Glutamatergic neuron (in vitro differentiated cells): ENCODE data around the gene BICRAL. TPM values are rescaled to one million over a fixed set of nuclear protein-coding genes. Genes with fewer than 3 reads are reported as not detected.

Source experiments
- DNase-seq: peaks from one replicate; pipeline ENCODE4 v3.0.0; 2022
- H3K27ac Mint-ChIP-seq: one replicate; pipeline ENCODE4 v1.8.0; 2020; ENCODE audit warnings: mild to moderate bottlenecking, mixed read lengths, inconsistent platforms; ENCODE audit not compliant: unreplicated experiment
- H3K27me3 Mint-ChIP-seq: one replicate; pipeline ENCODE4 v1.8.0; 2020; ENCODE audit warnings: mild to moderate bottlenecking, moderate library complexity, mixed read lengths, inconsistent platforms; ENCODE audit not compliant: unreplicated experiment
- H3K36me3 Mint-ChIP-seq: one replicate; pipeline ENCODE4 v1.8.0; 2020; ENCODE audit warnings: mild to moderate bottlenecking, mixed read lengths, inconsistent platforms; ENCODE audit not compliant: unreplicated experiment
- H3K4me1 Mint-ChIP-seq: one replicate; pipeline ENCODE4 v1.8.0; 2020; ENCODE audit warnings: mild to moderate bottlenecking, low read depth, mixed read lengths, inconsistent platforms; ENCODE audit not compliant: unreplicated experiment
- H3K4me3 Mint-ChIP-seq: one replicate; pipeline ENCODE4 v1.8.0; 2020; ENCODE audit warnings: mild to moderate bottlenecking, mixed read lengths, inconsistent platforms; ENCODE audit not compliant: unreplicated experiment
- H3K9me3 Mint-ChIP-seq: one replicate; pipeline ENCODE4 v1.8.0; 2020; ENCODE audit warnings: mild to moderate bottlenecking, moderate library complexity, mixed read lengths, inconsistent platforms; ENCODE audit not compliant: unreplicated experiment
- total RNA-seq: library from RNA; stranded (reverse); fragmentation: NEBNext Ultra II Directional; extraction: Animal tissue kit (Norgen Biotek cat#: 25700); gene quantifications from one replicate; pipeline ENCODE4 v1.2.1, GENCODE V29; 2021; ENCODE audit not compliant: unreplicated experiment
- TF ChIP-seq, protein P1 (sequence below): fragments of 200-600 bp; sonication (generic); IDR thresholded peaks from one replicate; pipeline ENCODE4 v1.5.0; 2021; ENCODE audit not compliant: partially characterized antibody, unreplicated experiment

BICRAL gene
- total RNA-seq, 1 donor from 2014 or later: 11.0 TPM

- H3K4me1 Mint-ChIP-seq: peaks cover 9% of the 10 kb centered on the region
- peaks cover 8% of the 10 kb centered on the region for H3K27me3 Mint-ChIP-seq
- peaks cover 5% of the 10 kb centered on the region for H3K9me3 Mint-ChIP-seq
- H3K36me3 Mint-ChIP-seq: no peaks in the 10 kb centered on the region
- H3K27ac Mint-ChIP-seq: peak overlapping the region; percentile 69
- TF ChIP-seq, protein P1, sequence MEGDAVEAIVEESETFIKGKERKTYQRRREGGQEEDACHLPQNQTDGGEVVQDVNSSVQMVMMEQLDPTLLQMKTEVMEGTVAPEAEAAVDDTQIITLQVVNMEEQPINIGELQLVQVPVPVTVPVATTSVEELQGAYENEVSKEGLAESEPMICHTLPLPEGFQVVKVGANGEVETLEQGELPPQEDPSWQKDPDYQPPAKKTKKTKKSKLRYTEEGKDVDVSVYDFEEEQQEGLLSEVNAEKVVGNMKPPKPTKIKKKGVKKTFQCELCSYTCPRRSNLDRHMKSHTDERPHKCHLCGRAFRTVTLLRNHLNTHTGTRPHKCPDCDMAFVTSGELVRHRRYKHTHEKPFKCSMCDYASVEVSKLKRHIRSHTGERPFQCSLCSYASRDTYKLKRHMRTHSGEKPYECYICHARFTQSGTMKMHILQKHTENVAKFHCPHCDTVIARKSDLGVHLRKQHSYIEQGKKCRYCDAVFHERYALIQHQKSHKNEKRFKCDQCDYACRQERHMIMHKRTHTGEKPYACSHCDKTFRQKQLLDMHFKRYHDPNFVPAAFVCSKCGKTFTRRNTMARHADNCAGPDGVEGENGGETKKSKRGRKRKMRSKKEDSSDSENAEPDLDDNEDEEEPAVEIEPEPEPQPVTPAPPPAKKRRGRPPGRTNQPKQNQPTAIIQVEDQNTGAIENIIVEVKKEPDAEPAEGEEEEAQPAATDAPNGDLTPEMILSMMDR: no peak
- no peak for DNase-seq
- peak overlapping the region; percentile 65 for H3K4me3 Mint-ChIP-seq
These were observed 39.5 kb upstream of the BICRAL start for GRCh38 chr6:42742116-42742894.

DNA sequence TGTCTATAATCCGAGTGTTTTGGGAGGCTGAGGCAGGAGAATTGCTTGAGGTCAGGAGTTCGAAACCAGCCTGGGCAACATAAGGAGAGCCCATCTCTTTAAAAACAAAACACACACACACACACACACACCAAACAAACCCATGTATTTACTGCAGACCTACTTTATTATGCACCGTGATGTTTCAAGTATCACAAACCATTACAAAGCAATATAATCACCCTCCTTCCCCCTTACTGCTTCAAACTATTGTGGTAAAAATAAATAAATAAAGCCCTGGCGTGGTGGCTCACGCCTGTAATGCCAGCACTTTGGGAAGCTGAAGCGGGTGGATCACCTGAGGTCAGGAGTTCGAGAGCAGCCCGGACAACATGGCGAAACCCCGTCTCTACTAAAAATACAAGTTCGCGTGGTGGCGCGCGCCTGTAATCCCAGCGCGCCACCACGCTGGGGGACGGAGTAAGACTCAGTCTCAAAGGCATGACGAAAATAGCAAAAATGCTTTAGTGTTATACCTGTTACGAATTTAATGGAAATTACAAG, 37.4 kb upstream of the BICRAL start:
- Mint-ChIP-seq H3K27ac (peak overlapping the region; percentile 100), H3K4me3 (peak overlapping the region; percentile 100), H3K27me3 (peaks cover 10% of the 10 kb centered on the region), H3K36me3 (no peaks in the 10 kb centered on the region), H3K4me1 (peaks cover 11% of the 10 kb centered on the region), H3K9me3 (peaks cover 8% of the 10 kb centered on the region)
- no peak for DNase-seq
- TF ChIP-seq, protein P1: no peak

GRCh38 chr6:42745083-42745639, 36.7 kb upstream of the BICRAL start:
- Mint-ChIP-seq H3K4me1 (peaks cover 11% of the 10 kb centered on the region), H3K4me3 (peak overlapping the region; percentile 100), H3K27ac (peak overlapping the region; percentile 100), H3K36me3 (no peaks in the 10 kb centered on the region), H3K9me3 (peaks cover 8% of the 10 kb centered on the region), H3K27me3 (peaks cover 10% of the 10 kb centered on the region)
- peak; percentile 40 for DNase-seq
- TF ChIP-seq, protein P1: no peak

DNA sequence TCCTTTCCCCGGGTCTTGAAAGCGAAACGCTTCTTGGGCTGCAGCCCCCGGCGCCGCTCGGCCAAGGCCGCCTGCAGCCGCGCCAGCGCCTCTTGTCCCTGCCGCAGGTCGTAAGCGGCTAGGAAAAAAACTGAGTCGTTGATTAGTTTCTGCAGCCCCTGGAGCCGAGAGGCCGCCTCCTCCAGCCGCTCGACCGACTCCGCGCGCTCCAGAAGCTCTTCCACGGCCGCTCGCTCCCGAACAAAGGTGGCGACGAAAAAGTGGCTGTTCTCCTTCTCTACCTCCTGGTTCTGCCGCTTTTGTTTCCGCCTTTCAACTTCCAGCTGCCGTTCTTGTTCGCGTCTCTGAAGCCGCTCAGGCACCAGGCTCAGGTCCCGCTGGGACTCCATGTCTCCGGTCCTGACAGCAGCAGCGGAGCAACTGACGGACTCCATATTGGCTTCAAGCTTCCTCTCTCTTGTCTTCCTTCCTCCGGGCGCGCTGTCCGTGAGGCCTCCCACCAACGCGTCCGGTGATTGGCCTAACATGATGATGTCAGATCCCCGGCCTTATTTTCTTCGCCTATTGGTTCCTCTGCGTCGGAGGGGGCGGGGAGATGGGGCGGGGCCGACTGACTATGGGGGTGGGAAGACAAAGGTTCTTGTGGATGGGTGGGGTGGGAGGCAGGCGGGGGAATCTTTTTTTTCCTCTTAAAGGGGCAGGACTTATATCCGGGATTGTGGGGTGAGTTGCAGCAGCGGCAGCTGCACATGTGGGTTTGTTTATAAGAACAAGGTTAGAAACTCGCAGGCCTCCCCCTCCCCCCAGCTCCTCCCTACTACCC, 36.0 kb upstream of the BICRAL start, which contains the start of gene TBCC:
TSS of gene TBCC (minus strand) at position 464 of the 823 bp plus-strand sequence. CDS start at position 434, 30 bp downstream.
- H3K9me3 Mint-ChIP-seq: peaks cover 8% of the 10 kb centered on the region
- TF ChIP-seq, protein P1: no peak
- H3K4me3 Mint-ChIP-seq: peak within 1 kb of the TSS; percentile 100
- H3K4me1 Mint-ChIP-seq: peaks cover 11% of the 10 kb centered on the region
- H3K27me3 Mint-ChIP-seq: peaks cover 10% of the 10 kb centered on the region
- H3K36me3 Mint-ChIP-seq: no peaks in the 10 kb centered on the region
- peak; percentile 90 for DNase-seq
- peak within 1 kb of the TSS; percentile 100 for H3K27ac Mint-ChIP-seq
